Globus pallidus (tissue), 1 donor: ENCODE data around the gene TMPRSS4.

Source experiments
- DNase-seq: peaks from one replicate; pipeline ENCODE4 v3.0.0-alpha.2; 2015; ENCODE audit warnings: low spot score

TMPRSS4 gene

GRCh38 chr11:118105657-118106305 is 28.9 kb downstream of the TMPRSS4 start:
- DNase-seq, result no peak

GRCh38 chr11:118106789-118107335 is 30.0 kb downstream of the TMPRSS4 start:
- DNase-seq, result no peak

- no peak for DNase-seq
These were observed 31.6 kb downstream of the TMPRSS4 start for GRCh38 chr11:118108513-118108912.

- no peak for DNase-seq
These were observed 32.4 kb downstream of the TMPRSS4 start for GRCh38 chr11:118109231-118109630.

- no peak for DNase-seq
These were observed 34.3 kb downstream of the TMPRSS4 start for GRCh38 chr11:118111019-118111743.

- DNase-seq, result no peak
These were observed 34.8 kb downstream of the TMPRSS4 start for GRCh38 chr11:118111744-118112035.

- no peak for DNase-seq
These were observed 36.0 kb downstream of the TMPRSS4 start for GRCh38 chr11:118112711-118113430.

GRCh38 chr11:118114266-118114665 is 37.4 kb downstream of the TMPRSS4 start:
- no peak for DNase-seq

- DNase-seq, result no peak
These were observed 38.2 kb downstream of the TMPRSS4 start for GRCh38 chr11:118115048-118115447.

GRCh38 chr11:118117790-118118601 is 41.1 kb downstream of the TMPRSS4 start:
- no peak for DNase-seq

GRCh38 chr11:118120793-118121192 is 43.9 kb downstream of the TMPRSS4 start:
- no peak for DNase-seq

- DNase-seq, result no peak
These were observed 48.2 kb downstream of the TMPRSS4 start for GRCh38 chr11:118124929-118125535.

- DNase-seq, result no peak
These were observed 49.4 kb downstream of the TMPRSS4 start for GRCh38 chr11:118126082-118126838.

GRCh38 chr11:118128310-118128709 is 51.4 kb downstream of the TMPRSS4 start:
- no peak for DNase-seq

- no peak for DNase-seq
These were observed 52.0 kb downstream of the TMPRSS4 start for GRCh38 chr11:118128721-118129470.

GRCh38 chr11:118129471-118130172 is 52.7 kb downstream of the TMPRSS4 start:
- DNase-seq, result no peak

- DNase-seq, result no peak
These were observed 55.7 kb downstream of the TMPRSS4 start for GRCh38 chr11:118132385-118133151.

- DNase-seq, result no peak
These were observed 56.9 kb downstream of the TMPRSS4 start for GRCh38 chr11:118133816-118134215.
